Activated CD4-positive, alpha-beta memory T cell treated with anti-CD3 and anti-CD28 coated beads, Interleukin-2, amount 10 ng/mL, durations not matched to agents 7 days and 5 days (primary cell): ENCODE data around the gene ATP13A2. TPM values are rescaled to one million over a fixed set of nuclear protein-coding genes. Genes with fewer than 3 reads are reported as not detected.

Source experiments
- CTCF ChIA-PET: fragments of 350-600 bp; sonication (Branson Sonifier 250); formaldehyde crosslinking; loops from one replicate; lab custom pipeline; 2021; ENCODE audit warnings: antibody characterized with exemption, inconsistent platforms; lab: Charles Lee
- POLR2A ChIA-PET: fragments of 350-600 bp; sonication (Branson Sonifier 250); formaldehyde crosslinking; loops from one replicate; lab custom pipeline; 2021; ENCODE audit warnings: antibody characterized with exemption; lab: Charles Lee
- DNase-seq: peaks from one replicate; pipeline ENCODE4 v3.0.0-alpha.2; 2020
- H3K27ac Mint-ChIP-seq: one replicate; pipeline ENCODE4 v1.8.0; 2021; ENCODE audit warnings: mild to moderate bottlenecking, mixed read lengths
- H3K27me3 Mint-ChIP-seq: one replicate; pipeline ENCODE4 v1.8.0; 2021; ENCODE audit warnings: mixed read lengths
- H3K36me3 Mint-ChIP-seq: one replicate; pipeline ENCODE4 v1.8.0; 2021; ENCODE audit warnings: low read depth, mixed read lengths
- H3K4me1 Mint-ChIP-seq: one replicate; pipeline ENCODE4 v1.8.0; 2021; ENCODE audit warnings: mixed read lengths
- H3K4me3 Mint-ChIP-seq: one replicate; pipeline ENCODE4 v1.8.0; 2021; ENCODE audit warnings: mild to moderate bottlenecking, mixed read lengths
- H3K9me3 Mint-ChIP-seq: one replicate; pipeline ENCODE4 v1.8.0; 2021; ENCODE audit warnings: mixed read lengths
- total RNA-seq, 2 experiments: library from RNA; stranded (reverse); gene quantifications; one replicate each; pipeline ENCODE4 v1.2.3, GENCODE V29; 2021

Gene ATP13A2
- total RNA-seq, 2 experiments from 2014 or later: 65.4 to 72.8 TPM

DNA sequence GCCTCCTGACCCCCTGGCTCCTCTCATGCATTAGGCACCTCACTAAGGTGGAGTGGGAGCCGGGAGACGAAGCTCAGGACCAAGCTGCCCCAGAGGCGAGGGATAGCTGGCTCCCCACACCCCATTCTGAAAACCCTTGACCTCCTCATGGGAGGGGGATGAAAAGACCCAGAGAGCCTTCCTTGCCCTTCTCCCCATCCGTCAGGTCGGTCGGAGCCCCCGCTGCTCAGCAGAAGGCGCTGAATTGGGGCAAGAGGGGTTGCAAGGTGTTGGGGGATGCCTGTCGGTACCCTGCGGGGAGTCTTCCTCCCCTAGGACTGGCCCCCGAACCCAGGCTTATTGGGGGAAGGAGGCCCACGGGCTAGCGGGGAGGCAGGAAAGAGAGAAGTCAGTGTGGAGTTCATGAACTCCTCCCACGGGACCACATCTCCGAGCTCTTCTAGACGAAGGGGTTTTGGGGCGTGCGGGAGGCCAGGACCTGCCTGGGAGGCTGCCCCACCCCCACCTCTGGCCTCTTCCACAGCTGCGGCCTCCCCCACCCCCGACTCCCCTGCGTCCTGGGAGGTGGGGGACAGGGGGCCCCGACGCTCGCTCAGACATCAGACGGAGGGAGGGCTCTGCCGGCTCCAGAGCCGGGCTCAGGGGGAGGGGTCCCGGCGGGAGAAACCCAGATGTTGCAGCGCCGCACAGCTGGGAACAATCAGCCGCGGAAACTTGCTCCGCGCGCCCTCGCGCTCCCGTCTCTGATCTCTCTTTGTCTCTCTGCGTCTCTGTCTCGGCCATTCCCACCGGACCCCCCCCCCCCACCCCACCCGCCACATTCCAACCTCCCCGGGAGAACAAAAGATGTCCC, 32.0 kb downstream of the ATP13A2 start:
- no peak for DNase-seq
- no peaks in the 10 kb centered on the region for H3K36me3 Mint-ChIP-seq
- ChIA-PET CTCF (no interaction called here), POLR2A (interaction anchor here (2.2 kb wide), 1 partner anchor 10 kb away, joined by 6 read pairs; no protein-coding TSS in a partner anchor)
- H3K4me3 Mint-ChIP-seq: no peak overlapping the region
- H3K4me1 Mint-ChIP-seq: peaks cover 6% of the 10 kb centered on the region
- peaks cover 31% of the 10 kb centered on the region for H3K27me3 Mint-ChIP-seq
- H3K27ac Mint-ChIP-seq: no peak overlapping the region
- H3K9me3 Mint-ChIP-seq: no peaks in the 10 kb centered on the region

DNA sequence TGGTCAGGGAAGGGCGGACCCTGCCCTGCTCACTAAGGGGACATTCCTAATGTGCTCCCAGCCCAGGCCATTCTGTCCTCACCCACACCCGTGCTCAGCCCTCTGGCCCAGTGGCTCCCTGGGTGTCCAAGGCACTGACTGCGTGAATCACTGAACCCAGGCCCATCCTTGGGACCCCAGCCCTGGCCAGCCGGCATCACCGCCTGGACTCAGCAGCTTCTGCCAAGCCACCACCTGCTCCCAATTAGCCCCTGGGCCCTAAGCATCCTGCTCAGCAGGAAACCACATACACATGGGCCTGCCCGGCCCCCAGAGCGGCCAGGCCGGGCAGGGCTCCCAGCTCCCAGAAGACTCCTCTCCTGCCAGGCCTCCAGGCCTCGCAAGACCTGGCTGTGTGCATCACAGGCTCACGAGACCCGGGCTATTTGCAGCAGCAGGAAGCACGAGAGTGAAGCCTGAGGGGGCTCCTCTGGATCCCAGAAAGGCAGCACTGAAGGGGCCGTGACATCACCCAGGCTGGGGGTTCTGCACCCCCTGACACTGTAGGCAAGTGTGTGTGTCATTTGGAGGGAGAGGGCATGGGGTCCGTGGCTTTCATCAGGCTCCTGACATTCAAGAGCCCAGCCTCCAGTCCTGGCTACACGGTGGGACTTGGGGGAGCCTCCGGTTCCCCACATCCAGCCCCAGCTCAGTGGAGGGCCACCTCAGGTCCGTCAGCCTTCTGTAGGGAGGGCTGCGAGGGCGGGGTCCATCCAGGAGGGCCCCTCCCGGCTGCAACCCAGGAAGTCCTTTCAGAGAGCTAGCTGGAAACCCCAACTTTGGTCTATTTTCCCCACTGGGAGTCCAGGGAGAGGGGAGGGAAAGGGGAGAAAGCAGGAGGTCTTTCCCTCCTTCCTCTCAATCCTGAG, 32.9 kb downstream of the ATP13A2 start:
- Mint-ChIP-seq H3K4me1 (peaks cover 6% of the 10 kb centered on the region), H3K27me3 (peaks cover 31% of the 10 kb centered on the region), H3K27ac (no peak overlapping the region), H3K9me3 (no peaks in the 10 kb centered on the region), H3K36me3 (no peaks in the 10 kb centered on the region), H3K4me3 (no peak overlapping the region)
- ChIA-PET CTCF (no interaction called here), POLR2A (interaction anchor here (2.2 kb wide), 1 partner anchor 11 kb away, joined by 6 read pairs; no protein-coding TSS in a partner anchor)
- no peak for DNase-seq

DNA sequence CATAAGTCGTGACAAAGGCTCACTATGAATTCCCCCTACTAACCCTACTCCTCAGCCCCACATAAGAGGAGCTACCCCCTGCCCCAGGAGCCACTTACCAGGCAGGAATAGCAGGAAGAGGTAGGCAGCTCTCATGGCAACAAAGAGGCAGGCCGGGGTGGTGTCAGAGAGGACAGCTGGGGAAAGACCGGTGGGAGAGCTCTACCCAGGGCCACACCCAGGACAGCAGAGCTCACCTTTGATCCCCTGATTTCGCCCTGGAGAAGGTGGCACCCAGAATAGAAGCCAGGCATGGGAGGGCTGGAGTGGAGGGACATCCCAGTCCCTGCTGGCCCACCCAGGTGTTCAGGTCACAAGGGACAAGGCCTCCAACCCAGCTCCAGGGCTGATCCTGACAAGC, 33.6 kb downstream of the ATP13A2 start:
- POLR2A ChIA-PET: no interaction called here

DNA sequence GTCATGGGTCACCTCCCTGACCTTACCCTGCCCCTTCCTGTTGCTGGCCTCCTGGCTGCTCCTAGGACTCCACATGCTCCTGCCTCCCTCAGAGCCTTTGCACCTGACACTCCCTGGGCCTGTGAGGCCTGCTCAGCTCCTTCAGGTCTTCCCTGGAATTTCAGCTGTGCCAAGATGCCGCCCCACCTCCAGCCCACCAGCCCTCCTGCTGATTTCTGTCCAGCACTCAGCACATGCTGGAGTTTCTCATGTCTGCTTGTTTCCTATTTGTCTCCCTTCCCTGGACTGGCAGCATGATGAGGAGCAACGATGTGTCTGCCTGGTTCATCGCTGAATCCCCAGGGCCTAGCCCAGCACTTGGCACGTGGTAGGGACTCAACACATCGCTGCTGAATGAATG, 34.4 kb downstream of the ATP13A2 start:
- H3K4me3 Mint-ChIP-seq: no peak overlapping the region
- peaks cover 24% of the 10 kb centered on the region for H3K27me3 Mint-ChIP-seq
- peaks cover 6% of the 10 kb centered on the region for H3K4me1 Mint-ChIP-seq
- H3K9me3 Mint-ChIP-seq: no peaks in the 10 kb centered on the region
- ChIA-PET POLR2A (no interaction called here), CTCF (no interaction called here)
- H3K36me3 Mint-ChIP-seq: no peaks in the 10 kb centered on the region
- DNase-seq: no peak
- no peak overlapping the region for H3K27ac Mint-ChIP-seq

More for the DNA sequence above, 33.6 kb downstream of the ATP13A2 start:
- Mint-ChIP-seq H3K4me1 (peaks cover 6% of the 10 kb centered on the region), H3K36me3 (no peaks in the 10 kb centered on the region), H3K27ac (no peak overlapping the region), H3K27me3 (peaks cover 28% of the 10 kb centered on the region), H3K9me3 (no peaks in the 10 kb centered on the region), H3K4me3 (no peak overlapping the region)
- no peak for DNase-seq
- CTCF ChIA-PET: no interaction called here

DNA sequence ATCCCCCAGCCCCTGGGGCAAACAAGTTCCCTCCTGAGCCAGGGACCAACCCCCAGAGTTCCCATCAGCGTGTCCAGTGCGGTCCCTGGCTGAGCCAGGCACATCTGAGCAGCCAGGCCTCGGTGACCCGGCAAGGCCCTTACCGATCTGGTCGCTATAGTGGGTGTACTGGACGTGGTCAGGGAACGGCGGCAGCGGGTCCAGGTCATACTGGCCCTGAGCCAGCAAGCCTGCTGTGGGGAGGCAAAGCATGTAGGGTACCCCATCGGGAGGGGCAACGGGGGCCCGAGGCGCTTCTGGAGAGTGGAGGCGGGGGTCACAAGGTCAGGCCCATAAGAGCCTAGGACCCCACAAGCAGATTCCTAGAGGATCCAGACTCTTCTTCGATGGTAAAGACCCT, 34.8 kb downstream of the ATP13A2 start:
- no peak for DNase-seq
- no peak overlapping the region for H3K4me3 Mint-ChIP-seq
- ChIA-PET CTCF (no interaction called here), POLR2A (no interaction called here)
- H3K27me3 Mint-ChIP-seq: peaks cover 20% of the 10 kb centered on the region
- no peaks in the 10 kb centered on the region for H3K36me3 Mint-ChIP-seq
- H3K4me1 Mint-ChIP-seq: peaks cover 6% of the 10 kb centered on the region
- no peak overlapping the region for H3K27ac Mint-ChIP-seq
- H3K9me3 Mint-ChIP-seq: no peaks in the 10 kb centered on the region

DNA sequence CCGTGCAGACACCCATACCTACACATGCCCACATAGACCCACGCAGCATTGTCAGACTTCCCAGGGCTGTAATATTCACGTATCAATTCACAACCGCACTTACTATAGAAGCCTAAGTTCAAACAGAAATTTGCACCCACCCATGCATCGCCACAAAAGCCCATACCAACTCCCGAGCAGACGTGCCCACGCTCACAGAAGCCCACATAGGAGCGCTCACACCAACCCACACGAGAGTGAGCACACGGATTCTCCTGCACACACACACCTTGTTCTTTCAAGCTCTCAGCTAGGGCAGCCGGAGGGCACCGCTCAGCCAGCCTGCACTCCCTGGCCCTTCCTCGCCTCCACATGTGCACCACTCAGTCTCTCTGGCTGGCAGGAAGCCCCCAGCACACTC, 35.9 kb downstream of the ATP13A2 start:
- Mint-ChIP-seq H3K4me1 (peaks cover 2% of the 10 kb centered on the region), H3K27me3 (peaks cover 11% of the 10 kb centered on the region), H3K9me3 (no peaks in the 10 kb centered on the region), H3K4me3 (no peak overlapping the region), H3K27ac (no peak overlapping the region), H3K36me3 (no peaks in the 10 kb centered on the region)
- CTCF ChIA-PET: no interaction called here
- no peak for DNase-seq
- POLR2A ChIA-PET: no interaction called here

DNA sequence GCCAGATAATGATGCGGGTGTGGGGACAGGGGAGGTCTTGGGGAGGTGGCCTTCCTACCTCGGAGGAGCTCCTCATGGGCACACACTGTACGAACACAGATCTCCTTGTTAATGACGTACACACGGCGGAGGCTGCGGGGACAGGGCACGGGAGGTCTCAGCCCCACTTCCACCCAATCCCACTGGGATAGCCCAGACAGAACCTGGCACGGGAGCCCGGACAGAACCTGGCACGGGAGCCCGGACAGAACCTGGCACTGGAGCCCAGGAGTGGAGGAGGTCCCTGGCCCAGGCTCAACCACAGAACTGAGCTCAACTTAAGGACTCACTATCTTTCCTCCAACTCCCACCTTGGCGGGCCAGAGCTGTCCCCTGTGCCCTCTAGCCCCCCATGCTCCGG, 36.5 kb downstream of the ATP13A2 start:
- no peaks in the 10 kb centered on the region for H3K36me3 Mint-ChIP-seq
- H3K27ac Mint-ChIP-seq: no peak overlapping the region
- H3K9me3 Mint-ChIP-seq: no peaks in the 10 kb centered on the region
- CTCF ChIA-PET: no interaction called here
- H3K27me3 Mint-ChIP-seq: peaks cover 8% of the 10 kb centered on the region
- no peaks in the 10 kb centered on the region for H3K4me1 Mint-ChIP-seq
- POLR2A ChIA-PET: no interaction called here
- DNase-seq: no peak
- no peak overlapping the region for H3K4me3 Mint-ChIP-seq

DNA sequence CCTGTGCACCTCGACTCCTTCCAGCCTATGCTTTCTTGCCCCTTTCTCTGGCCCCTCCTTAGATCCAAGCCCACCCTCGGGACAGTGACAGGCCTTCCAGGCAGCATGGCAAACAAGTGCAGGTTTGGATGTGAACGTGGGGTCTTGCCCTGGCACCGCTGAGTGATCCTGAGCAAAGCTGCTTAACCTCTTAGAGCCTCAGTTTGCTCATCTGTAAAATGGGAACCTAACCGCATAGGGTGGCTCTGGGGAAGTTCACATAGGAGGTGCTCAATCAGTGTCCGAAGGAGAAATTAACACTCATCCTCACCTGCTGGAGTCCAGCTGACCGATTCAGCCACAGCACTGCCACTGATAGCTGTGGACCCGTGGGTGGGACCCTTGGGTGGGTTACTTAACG, 38.5 kb downstream of the ATP13A2 start:
- no peaks in the 10 kb centered on the region for H3K27me3 Mint-ChIP-seq
- H3K27ac Mint-ChIP-seq: no peak overlapping the region
- no peaks in the 10 kb centered on the region for H3K9me3 Mint-ChIP-seq
- no peaks in the 10 kb centered on the region for H3K4me1 Mint-ChIP-seq
- H3K4me3 Mint-ChIP-seq: no peak overlapping the region
- ChIA-PET CTCF (no interaction called here), POLR2A (no interaction called here)
- DNase-seq: no peak
- no peaks in the 10 kb centered on the region for H3K36me3 Mint-ChIP-seq

DNA sequence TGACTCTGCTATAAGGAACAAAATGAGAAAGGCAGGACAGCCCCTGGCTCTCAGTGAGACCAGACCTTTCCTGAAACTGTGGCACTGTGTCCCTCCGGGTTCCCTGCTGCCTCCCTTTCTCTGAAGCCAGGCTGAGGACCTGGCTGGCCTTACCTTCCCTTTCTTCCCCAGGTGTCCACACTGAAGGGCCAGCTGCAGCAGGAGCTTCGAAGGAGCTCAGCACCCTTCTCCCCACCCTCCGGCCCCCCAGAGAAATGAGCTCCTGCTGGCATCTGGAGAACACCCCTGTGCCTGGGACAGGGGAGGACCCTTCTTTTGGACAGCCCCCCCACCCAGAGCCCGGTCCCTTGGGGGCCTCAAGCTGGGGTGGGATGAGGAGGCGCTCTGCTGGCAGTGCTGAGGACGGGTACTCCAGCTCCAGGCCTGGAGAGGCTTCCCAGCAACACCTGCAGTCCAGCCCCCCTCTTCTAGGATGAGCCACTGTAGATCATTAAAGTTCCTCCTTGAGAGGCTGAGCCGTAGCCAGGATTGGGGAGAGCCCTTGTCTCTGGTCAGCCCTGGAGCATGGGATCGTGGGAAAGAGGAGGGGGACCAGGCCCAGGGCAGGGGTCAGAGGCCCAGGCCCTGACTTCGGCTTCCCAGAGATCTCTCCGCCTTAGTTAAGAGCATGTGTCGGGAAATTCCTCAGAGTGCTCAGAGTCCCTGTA, 39.4 kb downstream of the ATP13A2 start:
- Mint-ChIP-seq H3K27ac (no peak overlapping the region), H3K36me3 (no peaks in the 10 kb centered on the region), H3K4me1 (no peaks in the 10 kb centered on the region), H3K4me3 (no peak overlapping the region), H3K9me3 (no peaks in the 10 kb centered on the region), H3K27me3 (no peaks in the 10 kb centered on the region)
- DNase-seq: no peak
- ChIA-PET CTCF (no interaction called here), POLR2A (no interaction called here)

DNA sequence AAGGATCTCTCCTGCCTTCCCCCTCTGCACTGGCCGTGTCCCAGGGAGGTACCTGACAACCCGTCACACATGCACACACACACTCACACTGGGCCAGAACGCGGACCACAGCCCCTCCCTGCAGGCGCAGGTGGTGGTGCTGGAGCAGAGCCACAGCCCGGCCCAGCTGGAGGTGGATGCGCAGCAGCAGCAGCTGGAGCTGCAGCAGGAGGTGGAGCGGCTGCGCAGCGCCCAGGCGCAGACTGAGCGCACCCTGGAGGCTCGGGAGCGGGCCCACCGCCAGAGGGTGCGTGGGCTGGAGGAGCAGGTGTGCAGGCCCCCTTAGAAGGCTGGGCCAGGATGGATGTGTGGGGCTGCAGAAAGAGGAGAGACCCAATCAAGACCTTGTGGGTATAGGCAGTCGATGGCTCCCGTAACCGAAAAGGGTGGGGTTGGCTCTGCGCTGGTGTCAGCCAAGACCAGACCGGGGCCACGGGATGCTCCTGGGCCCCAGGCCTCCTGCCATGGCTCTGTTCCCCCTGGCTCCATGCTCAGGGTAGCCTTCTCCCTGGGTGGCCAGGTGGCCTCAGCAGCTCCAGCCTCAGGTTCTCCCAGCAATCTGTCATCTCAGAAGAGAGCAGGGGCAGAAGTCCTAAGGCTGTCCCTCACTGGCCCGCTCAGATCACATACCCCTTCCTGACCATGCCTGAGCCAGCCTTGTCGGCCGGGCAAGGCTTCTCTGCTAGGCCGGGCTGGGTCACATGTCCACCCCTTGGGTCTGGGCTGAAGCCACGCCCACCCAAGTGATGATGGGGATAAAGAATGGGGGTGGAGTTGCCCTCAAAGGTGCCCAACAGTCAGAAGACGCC, 40.2 kb downstream of the ATP13A2 start:
- H3K4me1 Mint-ChIP-seq: no peaks in the 10 kb centered on the region
- no peaks in the 10 kb centered on the region for H3K27me3 Mint-ChIP-seq
- H3K9me3 Mint-ChIP-seq: no peaks in the 10 kb centered on the region
- H3K4me3 Mint-ChIP-seq: no peak overlapping the region
- ChIA-PET POLR2A (no interaction called here), CTCF (no interaction called here)
- no peaks in the 10 kb centered on the region for H3K36me3 Mint-ChIP-seq
- DNase-seq: no peak
- H3K27ac Mint-ChIP-seq: no peak overlapping the region

DNA sequence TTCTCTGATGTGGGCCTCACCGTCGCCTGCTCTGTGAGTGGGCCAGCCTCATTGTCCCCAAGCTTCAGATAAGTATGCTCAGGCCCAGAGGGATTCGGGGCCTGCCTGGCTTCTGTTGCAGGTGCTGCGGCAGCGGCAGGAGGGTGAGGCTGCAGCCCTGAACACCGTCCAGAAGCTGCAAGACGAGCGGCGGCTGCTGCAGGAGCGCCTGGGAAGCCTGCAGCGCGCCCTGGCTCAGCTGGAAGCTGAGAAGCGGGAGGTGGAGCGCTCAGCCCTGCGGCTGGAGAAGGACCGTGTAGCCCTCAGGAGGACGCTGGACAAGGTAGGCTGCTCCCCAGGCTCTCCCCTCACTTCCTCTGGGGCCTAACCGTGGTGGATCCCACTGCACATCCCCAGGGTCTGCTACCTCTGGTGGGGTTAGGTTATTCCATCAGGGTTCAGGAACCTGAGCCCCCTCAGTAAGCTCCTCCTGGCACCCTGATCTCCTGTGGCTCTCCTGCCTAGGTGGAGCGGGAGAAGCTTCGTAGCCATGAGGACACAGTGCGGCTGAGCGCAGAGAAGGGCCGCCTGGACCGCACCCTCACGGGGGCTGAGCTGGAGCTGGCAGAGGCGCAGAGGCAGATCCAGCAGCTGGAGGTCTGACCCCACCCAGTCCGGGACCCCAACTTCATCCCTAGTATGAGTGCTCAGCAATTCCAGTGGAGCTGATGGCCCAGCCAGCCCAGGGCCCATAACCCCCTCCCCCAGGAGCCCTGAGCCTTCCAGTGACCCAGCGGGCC, 41.4 kb downstream of the ATP13A2 start:
- CTCF ChIA-PET: interaction anchor here (0.9 kb wide), 1 partner anchor 10 kb away, joined by 4 read pairs; no protein-coding TSS in a partner anchor
- no peaks in the 10 kb centered on the region for H3K27me3 Mint-ChIP-seq

DNA sequence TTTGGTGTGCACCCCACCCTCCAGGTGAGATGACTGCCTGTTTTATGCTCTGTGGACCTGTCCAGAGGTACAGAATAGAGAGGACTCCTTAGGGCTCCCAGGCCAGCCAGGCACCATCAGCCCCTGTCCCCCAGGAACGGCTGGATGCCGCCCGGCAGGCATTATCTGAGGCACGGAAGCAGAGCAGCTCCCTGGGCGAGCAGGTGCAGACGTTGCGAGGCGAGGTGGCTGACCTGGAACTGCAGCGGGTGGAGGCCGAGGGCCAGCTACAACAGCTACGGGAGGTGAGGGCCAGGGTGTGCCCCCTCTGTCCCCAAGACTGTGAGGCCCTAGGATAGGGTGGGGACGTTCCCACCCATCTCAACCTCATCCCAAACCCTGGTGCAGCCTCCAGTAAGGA, 42.1 kb downstream of the ATP13A2 start:
- no peaks in the 10 kb centered on the region for H3K36me3 Mint-ChIP-seq
- no peaks in the 10 kb centered on the region for H3K4me1 Mint-ChIP-seq
- ChIA-PET POLR2A (no interaction called here), CTCF (no interaction called here)
- no peaks in the 10 kb centered on the region for H3K27me3 Mint-ChIP-seq
- no peaks in the 10 kb centered on the region for H3K9me3 Mint-ChIP-seq
- H3K4me3 Mint-ChIP-seq: no peak overlapping the region
- no peak for DNase-seq
- no peak overlapping the region for H3K27ac Mint-ChIP-seq

More for the DNA sequence above, 41.4 kb downstream of the ATP13A2 start:
- no peak for DNase-seq
- H3K36me3 Mint-ChIP-seq: no peaks in the 10 kb centered on the region
- H3K27ac Mint-ChIP-seq: no peak overlapping the region
- no peak overlapping the region for H3K4me3 Mint-ChIP-seq
- no peaks in the 10 kb centered on the region for H3K4me1 Mint-ChIP-seq
- no peaks in the 10 kb centered on the region for H3K9me3 Mint-ChIP-seq
- POLR2A ChIA-PET: no interaction called here
